CD4-positive, alpha-beta T cell (primary cell): Measurements from ENCODE around the gene ADIRF. TPM values are rescaled to one million over a fixed set of nuclear protein-coding genes. Genes with fewer than 3 reads are reported as not detected.

Source experiments
- ATAC-seq: fragments of 200-7000 bp; cut with Tn5 transposase; one replicate; pipeline ENCODE4 v1.10.0; 2022; ENCODE audit warnings: mild to moderate bottlenecking; ENCODE audit not compliant: poor library complexity
- CTCF ChIA-PET: fragments of 350-600 bp; sonication (Branson Sonifier 250); formaldehyde crosslinking; loops from one replicate; lab custom pipeline; 2021; ENCODE audit warnings: antibody characterized with exemption, inconsistent platforms; lab: Charles Lee
- POLR2A ChIA-PET: fragments of 350-600 bp; sonication (Branson Sonifier 250); formaldehyde crosslinking; loops from one replicate; lab custom pipeline; 2021; ENCODE audit warnings: antibody characterized with exemption, inconsistent platforms; lab: Charles Lee
- DNase-seq, 14 experiments: peaks; one replicate each; pipeline ENCODE4 v3.0.0-alpha.2; 2013 to 2020; ENCODE audit warnings: mixed read lengths in 2 of 14
- H3K27ac ChIP-seq, 2 donors: one replicate each; pipeline versions ENCODE4 v1.5.1 to v1.7.0; 2013; ENCODE audit warnings: low read length in 2 of 2, low read depth in 1 of 2, mild to moderate bottlenecking in 1 of 2
- H3K27me3 ChIP-seq, 2 experiments: 1 replicate in 1 of 2; 2 replicates in 1 of 2; pipeline versions ENCODE4 v1.6.1 to v1.7.0; 2013; ENCODE audit warnings: low read length in 2 of 2, control low read depth in 1 of 2, mild to moderate bottlenecking in 1 of 2, moderate library complexity in 1 of 2; ENCODE audit not compliant: insufficient read depth in 2 of 2, control insufficient read depth in 1 of 2
- H3K36me3 ChIP-seq: one replicate; pipeline ENCODE4 v1.6.1; 2013; ENCODE audit warnings: low read length, control low read depth; ENCODE audit not compliant: insufficient read depth
- H3K4me1 ChIP-seq: one replicate; pipeline ENCODE4 v1.6.1; 2013; ENCODE audit warnings: low read length, control low read depth; ENCODE audit not compliant: insufficient read depth
- H3K4me3 ChIP-seq: one replicate; pipeline ENCODE4 v1.5.1; 2013; ENCODE audit warnings: mild to moderate bottlenecking, low read length, moderate library complexity
- H3K9me3 ChIP-seq, 2 experiments: 1 replicate in 1 of 2; 2 replicates in 1 of 2; pipeline versions ENCODE4 v1.6.1 to v1.7.0; 2013; ENCODE audit warnings: low read length in 2 of 2, mild to moderate bottlenecking in 2 of 2, control low read depth in 1 of 2, moderate library complexity in 1 of 2; ENCODE audit not compliant: control insufficient read depth in 1 of 2, insufficient read depth in 1 of 2
- H3K27ac Mint-ChIP-seq: one replicate; pipeline ENCODE4 v1.8.0; 2020; ENCODE audit warnings: mixed read lengths
- H3K27me3 Mint-ChIP-seq: one replicate; pipeline ENCODE4 v1.8.0; 2021; ENCODE audit warnings: mixed read lengths
- H3K36me3 Mint-ChIP-seq: one replicate; pipeline ENCODE4 v1.8.0; 2021; ENCODE audit warnings: low read depth, mixed read lengths
- H3K4me1 Mint-ChIP-seq: one replicate; pipeline ENCODE4 v1.8.0; 2021; ENCODE audit warnings: low read depth, mixed read lengths
- H3K4me3 Mint-ChIP-seq: one replicate; pipeline ENCODE4 v1.8.0; 2020; ENCODE audit warnings: mild to moderate bottlenecking, mixed read lengths
- H3K9me3 Mint-ChIP-seq: one replicate; pipeline ENCODE4 v1.8.0; 2020; ENCODE audit warnings: mixed read lengths
- CTCF ChIP-seq: fragments of 200-600 bp; IDR thresholded peaks from one replicate; pipeline ENCODE4 v1.8.0; 2022; ENCODE audit warnings: antibody characterized with exemption, mild to moderate bottlenecking
- intact Hi-C, 2 experiments: fragments of 100-400 bp; cut with DNase I in 1 of 2; cut with micrococcal nuclease in 1 of 2; formaldehyde crosslinking; loops; one replicate each; pipeline versions ENCODE4 v1.15.1 to v1.9.0; 2023 to 2025; cut with DNase I, micrococcal nuclease
- total RNA-seq, 174 experiments: library from RNA in 2 of 174; stranded (reverse) in 2 of 174; gene quantifications; one replicate each; pipeline ENCODE4 v1.2.3 and lab custom pipeline; 2021 to 2026

Gene ADIRF
- total RNA-seq, 2 experiments from 2014 or later: not detected

- Mint-ChIP-seq H3K4me3 (no peak overlapping the region), H3K27ac (no peak overlapping the region), H3K36me3 (no peaks in the 10 kb centered on the region), H3K27me3 (peaks cover 3% of the 10 kb centered on the region), H3K9me3 (peaks cover 2% of the 10 kb centered on the region), H3K4me1 (peaks cover under 1% of the 10 kb centered on the region)
- Histone ChIP-seq H3K4me3 (no peak overlapping the region), H3K4me1 (peaks cover 44% of the 10 kb centered on the region), H3K36me3 (no peaks in the 10 kb centered on the region), H3K27me3 (no peaks in the 10 kb centered on the region), H3K9me3 (peaks cover 0 to 21% of the 10 kb centered on the region in 2 experiments), H3K27ac (no peak overlapping the region)
- CTCF ChIA-PET: interaction anchor here (0.6 to 1.0 kb wide), 2 partner anchors 10 to 17 kb away, joined by 3 to 5 read pairs; no protein-coding TSS in a partner anchor
- DNase-seq: peak in 1 of 14 experiments; percentile 4
- intact Hi-C loops: no loop called here
- POLR2A ChIA-PET: interaction anchor here (1.4 kb wide), 1 partner anchor 10 kb away, joined by 6 read pairs; no protein-coding TSS in a partner anchor
- no peak for ATAC-seq
- TF ChIP-seq CTCF: no peak
Observed at GRCh38 chr10:86956195-86956847, 12.0 kb upstream of the ADIRF start.

DNA sequence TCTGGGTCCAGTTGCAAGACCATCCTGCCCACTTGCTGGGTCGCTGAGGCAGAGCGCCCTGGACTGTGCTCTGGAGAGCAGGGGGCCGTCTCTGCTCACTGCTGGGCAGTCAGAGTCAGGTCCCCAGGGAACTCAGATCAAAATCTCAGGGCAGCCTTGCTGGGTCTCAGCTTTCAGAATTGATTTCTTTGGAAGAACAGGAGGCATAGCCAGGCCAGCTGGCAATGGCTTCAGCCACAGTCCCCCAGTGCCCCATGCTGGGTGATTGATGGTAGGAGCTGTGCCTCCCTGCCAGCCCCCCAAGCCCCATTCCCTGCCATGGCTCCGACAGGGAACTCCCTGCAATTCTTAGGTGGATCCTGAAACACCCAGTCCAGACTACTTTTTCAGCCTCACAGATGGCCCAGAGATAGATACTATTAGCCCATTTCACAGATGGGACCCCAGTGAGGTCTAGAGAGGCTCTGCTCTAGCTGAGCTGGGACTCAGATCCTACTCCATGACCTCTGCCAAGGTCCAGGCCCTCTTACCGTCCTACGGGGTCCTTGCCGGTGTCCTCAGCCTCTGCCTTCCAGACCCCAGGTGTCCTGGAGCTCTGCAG, 11.3 kb upstream of the ADIRF start:
- no peak overlapping the region for H3K4me3 ChIP-seq
- Mint-ChIP-seq H3K27me3 (peaks cover 3% of the 10 kb centered on the region), H3K27ac (no peak overlapping the region), H3K4me3 (no peak overlapping the region), H3K4me1 (no peaks in the 10 kb centered on the region), H3K9me3 (peaks cover 2% of the 10 kb centered on the region), H3K36me3 (no peaks in the 10 kb centered on the region)
- TF ChIP-seq CTCF: no peak
- H3K4me1 ChIP-seq: peaks cover 38% of the 10 kb centered on the region
- H3K27ac ChIP-seq: no peak overlapping the region
- intact Hi-C loops: no loop called here
- no peaks in the 10 kb centered on the region for H3K36me3 ChIP-seq
- ChIA-PET CTCF (interaction anchor here (0.6 to 1.0 kb wide), 2 partner anchors 9 to 18 kb away, joined by 3 to 5 read pairs; no protein-coding TSS in a partner anchor), POLR2A (interaction anchor here (1.4 kb wide), 1 partner anchor 9 kb away, joined by 6 read pairs; no protein-coding TSS in a partner anchor)
- no peaks in the 10 kb centered on the region for H3K27me3 ChIP-seq
- peaks cover 0 to 17% of the 10 kb centered on the region in 2 experiments for H3K9me3 ChIP-seq
- no peak for DNase-seq
- ATAC-seq: no peak

- ATAC-seq: no peak
Observed at GRCh38 chr10:86957471-86958115, 10.7 kb upstream of the ADIRF start, which contains the start of gene MMRN2. TSS of gene MMRN2 (minus strand) at chr10:86957615. CDS start at chr10:86957541, 74 bp downstream.

More at GRCh38 chr10:86957471-86958115, 10.7 kb upstream of the ADIRF start, which contains the start of gene MMRN2:
- intact Hi-C loops: no loop called here
- no peak for DNase-seq
- Mint-ChIP-seq H3K27ac (no peak within 1 kb of the TSS), H3K4me3 (no peak within 1 kb of the TSS), H3K9me3 (peaks cover 2% of the 10 kb centered on the region), H3K4me1 (no peaks in the 10 kb centered on the region), H3K27me3 (peaks cover 3% of the 10 kb centered on the region), H3K36me3 (no peaks in the 10 kb centered on the region)
- POLR2A ChIA-PET: interaction anchor here (1.4 kb wide), 1 partner anchor 9 kb away, joined by 6 read pairs; no protein-coding TSS in a partner anchor
- TF ChIP-seq CTCF: no peak
- H3K36me3 ChIP-seq: no peaks in the 10 kb centered on the region
- H3K27me3 ChIP-seq: no peaks in the 10 kb centered on the region
- H3K27ac ChIP-seq: no peak within 1 kb of the TSS
- peaks cover 0 to 14% of the 10 kb centered on the region in 2 experiments for H3K9me3 ChIP-seq
- CTCF ChIA-PET: no interaction called here
- H3K4me1 ChIP-seq: peaks cover 43% of the 10 kb centered on the region
- H3K4me3 ChIP-seq: no peak within 1 kb of the TSS
